GM12878 (cell line): ENCODE data around the gene CCDC149.

ENCODE experiments used
- CBX3 ChIP-seq: fragments of 200-600 bp; sonication (generic); IDR thresholded peaks from 2 replicates; pipeline ENCODE4 v1.6.1; 2016; ENCODE audit warnings: low read depth, borderline replicate concordance
- CTCF ChIP-seq, 3 experiments: IDR thresholded peaks in 2 of 3; conservative IDR thresholded peaks in 1 of 3; 2 replicates each; pipeline ENCODE4 v1.5.1; 2011; ENCODE audit warnings: low read depth in 3 of 3, low read length in 3 of 3, mild to moderate bottlenecking in 3 of 3, control low read depth in 2 of 3, moderate library complexity in 2 of 3, inconsistent platforms in 1 of 3, mixed read lengths in 1 of 3; ENCODE audit not compliant: control insufficient read depth in 2 of 3, insufficient read depth in 1 of 3; ENCODE audit errors: extremely low read depth in 1 of 3
- PML ChIP-seq: IDR thresholded peaks from 2 replicates; pipeline ENCODE4 v1.6.1; 2012; ENCODE audit warnings: low read length, inconsistent platforms
- RAD21 ChIP-seq: IDR thresholded peaks from 2 replicates; pipeline ENCODE4 v1.6.1; 2011; ENCODE audit warnings: mild to moderate bottlenecking, low read depth, low read length, moderate library complexity; ENCODE audit not compliant: insufficient read depth
- RAD51 ChIP-seq: fragments of 450-650 bp; IDR thresholded peaks from 2 replicates; pipeline ENCODE4 v1.6.1; 2016; ENCODE audit warnings: moderate library complexity, mild to moderate bottlenecking, inconsistent platforms
- RELA ChIP-seq: fragments of 450-650 bp; IDR thresholded peaks from 2 replicates; pipeline ENCODE4 v1.8.0; 2014; ENCODE audit warnings: borderline replicate concordance; ENCODE audit not compliant: partially characterized antibody
- RFX5 ChIP-seq: IDR thresholded peaks from 2 replicates; pipeline ENCODE4 v1.6.1; 2011; ENCODE audit warnings: low read depth, low read length, improper control_type of control experiment
- SUZ12 ChIP-seq: fragments of 200-600 bp; sonication (generic); IDR thresholded peaks from one replicate; pipeline ENCODE4 v1.6.1; 2018; ENCODE audit warnings: antibody characterized with exemption, mild to moderate bottlenecking; ENCODE audit not compliant: unreplicated experiment
- TF ChIP-seq, protein P1 (sequence below): IDR thresholded peaks from 2 replicates; pipeline ENCODE4 v1.6.1; 2012; ENCODE audit warnings: mild to moderate bottlenecking, low read depth, low read length

- TF ChIP-seq RELA, result no peak
- no peak for TF ChIP-seq RAD51
- TF ChIP-seq CBX3, result no peak
- TF ChIP-seq, protein P1, sequence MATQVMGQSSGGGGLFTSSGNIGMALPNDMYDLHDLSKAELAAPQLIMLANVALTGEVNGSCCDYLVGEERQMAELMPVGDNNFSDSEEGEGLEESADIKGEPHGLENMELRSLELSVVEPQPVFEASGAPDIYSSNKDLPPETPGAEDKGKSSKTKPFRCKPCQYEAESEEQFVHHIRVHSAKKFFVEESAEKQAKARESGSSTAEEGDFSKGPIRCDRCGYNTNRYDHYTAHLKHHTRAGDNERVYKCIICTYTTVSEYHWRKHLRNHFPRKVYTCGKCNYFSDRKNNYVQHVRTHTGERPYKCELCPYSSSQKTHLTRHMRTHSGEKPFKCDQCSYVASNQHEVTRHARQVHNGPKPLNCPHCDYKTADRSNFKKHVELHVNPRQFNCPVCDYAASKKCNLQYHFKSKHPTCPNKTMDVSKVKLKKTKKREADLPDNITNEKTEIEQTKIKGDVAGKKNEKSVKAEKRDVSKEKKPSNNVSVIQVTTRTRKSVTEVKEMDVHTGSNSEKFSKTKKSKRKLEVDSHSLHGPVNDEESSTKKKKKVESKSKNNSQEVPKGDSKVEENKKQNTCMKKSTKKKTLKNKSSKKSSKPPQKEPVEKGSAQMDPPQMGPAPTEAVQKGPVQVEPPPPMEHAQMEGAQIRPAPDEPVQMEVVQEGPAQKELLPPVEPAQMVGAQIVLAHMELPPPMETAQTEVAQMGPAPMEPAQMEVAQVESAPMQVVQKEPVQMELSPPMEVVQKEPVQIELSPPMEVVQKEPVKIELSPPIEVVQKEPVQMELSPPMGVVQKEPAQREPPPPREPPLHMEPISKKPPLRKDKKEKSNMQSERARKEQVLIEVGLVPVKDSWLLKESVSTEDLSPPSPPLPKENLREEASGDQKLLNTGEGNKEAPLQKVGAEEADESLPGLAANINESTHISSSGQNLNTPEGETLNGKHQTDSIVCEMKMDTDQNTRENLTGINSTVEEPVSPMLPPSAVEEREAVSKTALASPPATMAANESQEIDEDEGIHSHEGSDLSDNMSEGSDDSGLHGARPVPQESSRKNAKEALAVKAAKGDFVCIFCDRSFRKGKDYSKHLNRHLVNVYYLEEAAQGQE, result no peak
- TF ChIP-seq RAD21, result no peak
- no peak for TF ChIP-seq RFX5
- no peak for TF ChIP-seq PML
- no peak for TF ChIP-seq SUZ12
- no peak for TF ChIP-seq CTCF (IDR thresholded peaks at IDR 0.05 in 2 of 3, conservative IDR thresholded peaks at IDR 0.05 in 1 of 3; ENCODE audit: control insufficient read depth in 2 of 3, extremely low read depth in 1 of 3, insufficient read depth in 1 of 3, low read depth in 3 of 3, low read length in 3 of 3)
These were observed 96.0 kb downstream of the CCDC149 start for GRCh38 chr4:24816797-24817196.
